Islet precursor cell (in vitro differentiated cells): ENCODE results near the gene ATP2B3.

ENCODE experiments used
- DNase-seq: peaks from one replicate; pipeline ENCODE4 v3.0.0-alpha.2; 2018

ATP2B3 gene

GRCh38 chrX:153576239-153576870 is 58.9 kb downstream of the ATP2B3 start:
- DNase-seq: no peak

DNA sequence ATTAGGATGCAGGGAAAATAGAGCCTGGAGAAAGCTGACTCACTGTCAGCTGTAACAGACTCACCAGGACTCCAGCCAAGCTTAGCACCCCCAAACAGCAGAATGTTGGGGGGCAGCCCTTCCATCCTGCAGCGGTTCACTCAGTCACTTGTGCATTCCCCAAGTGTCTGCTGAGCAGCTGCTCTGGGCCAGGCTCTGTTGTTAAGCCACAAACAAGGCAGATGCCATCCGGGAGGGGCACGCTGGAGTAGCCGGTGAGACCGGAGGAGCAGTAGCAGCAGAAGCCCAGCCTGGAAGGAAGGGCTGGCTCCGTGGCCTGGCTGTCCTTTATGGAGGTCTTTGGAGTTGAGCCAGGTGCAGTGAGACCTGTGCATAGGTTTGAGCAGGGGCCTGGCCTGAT is 59.5 kb downstream of the ATP2B3 start:
- no peak for DNase-seq

DNA sequence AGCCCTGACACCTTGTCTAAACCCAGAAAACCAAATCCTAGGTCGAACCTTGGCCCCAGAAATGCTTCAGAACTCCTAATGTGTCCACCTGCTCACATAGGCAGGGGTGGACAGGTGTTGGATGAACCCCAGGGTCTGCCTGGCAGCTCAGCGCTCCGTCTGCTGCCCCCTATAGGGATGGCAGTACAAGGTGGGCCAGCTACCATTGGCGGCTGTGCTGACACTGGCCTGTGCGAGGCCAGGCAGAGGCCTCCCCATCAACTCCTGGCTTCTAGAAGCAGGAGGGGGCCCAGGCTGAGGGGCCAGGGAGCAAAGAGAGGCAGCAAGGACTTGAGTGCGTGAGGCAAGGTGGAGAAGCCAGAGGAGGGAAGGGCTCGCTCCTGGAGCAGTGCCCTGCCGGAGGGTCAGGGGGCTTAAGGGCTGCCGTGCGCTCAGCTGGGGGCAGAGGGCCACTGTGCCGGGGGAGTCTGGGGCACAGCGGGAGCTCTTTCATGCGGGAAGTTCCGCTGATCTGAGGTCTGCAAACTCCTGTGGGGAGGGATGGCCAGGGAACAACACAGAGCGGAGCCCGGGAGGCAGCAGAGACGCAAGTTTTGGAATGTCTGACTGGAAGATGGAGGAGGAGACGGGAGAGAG is 60.9 kb downstream of the ATP2B3 start:
- no peak for DNase-seq

DNA sequence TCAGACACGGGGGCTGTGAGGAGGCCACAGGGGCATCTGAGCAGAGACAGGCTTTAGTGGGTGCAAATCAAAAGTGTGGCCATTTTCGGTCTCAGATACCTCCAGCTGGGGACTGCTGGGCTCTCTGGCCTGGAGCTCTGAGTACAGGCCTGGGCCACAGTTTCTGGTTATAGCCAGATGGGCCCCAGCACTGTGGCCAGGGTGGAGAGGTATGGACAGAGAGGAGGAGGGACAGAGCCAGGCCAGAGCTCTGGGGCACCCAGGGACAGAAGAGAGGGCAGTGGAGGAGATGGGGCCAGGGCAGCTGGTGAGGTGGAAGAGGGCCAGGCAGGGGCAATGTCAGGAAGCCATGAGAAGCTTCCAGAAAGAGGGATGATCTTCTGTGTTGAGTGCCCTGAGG is 61.4 kb downstream of the ATP2B3 start:
- DNase-seq: no peak

DNA sequence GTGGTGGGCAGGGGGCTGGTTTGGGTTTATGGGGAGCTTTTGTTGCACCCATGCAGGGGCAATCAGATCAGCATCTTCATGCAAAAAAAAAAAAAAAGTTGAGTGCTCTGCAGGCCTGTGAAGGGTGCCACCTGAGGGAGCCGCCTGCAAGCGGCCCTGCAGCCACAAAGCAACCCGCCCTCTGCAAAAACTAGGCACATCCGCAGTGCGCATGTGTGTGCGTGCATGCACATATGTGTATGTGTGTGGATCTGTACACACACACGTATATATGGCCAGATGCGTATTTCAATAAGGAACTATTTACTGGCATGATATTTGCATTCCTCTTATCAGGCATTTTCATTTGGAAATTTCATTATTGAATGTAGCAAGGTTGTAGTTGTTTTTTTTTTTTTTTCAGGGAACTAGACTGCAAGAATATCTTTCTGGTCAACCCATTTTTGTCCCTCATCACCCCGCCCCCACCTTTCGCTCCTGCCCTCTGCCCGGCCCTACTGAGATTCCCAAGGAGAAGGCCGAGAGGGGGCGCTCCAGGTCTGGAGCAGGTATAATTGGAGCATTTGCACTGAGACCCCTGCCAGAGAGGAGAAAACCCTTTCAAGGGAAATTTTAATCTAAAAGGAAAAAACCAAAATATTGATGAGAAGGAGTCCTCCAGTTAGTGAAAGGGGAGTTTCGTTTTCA is 63.4 kb downstream of the ATP2B3 start:
- no peak for DNase-seq

GRCh38 chrX:153582896-153583295 is 65.5 kb downstream of the ATP2B3 start:
- no peak for DNase-seq

- DNase-seq: no peak
Measured at GRCh38 chrX:153583433-153583832, 66.0 kb downstream of the ATP2B3 start.

DNA sequence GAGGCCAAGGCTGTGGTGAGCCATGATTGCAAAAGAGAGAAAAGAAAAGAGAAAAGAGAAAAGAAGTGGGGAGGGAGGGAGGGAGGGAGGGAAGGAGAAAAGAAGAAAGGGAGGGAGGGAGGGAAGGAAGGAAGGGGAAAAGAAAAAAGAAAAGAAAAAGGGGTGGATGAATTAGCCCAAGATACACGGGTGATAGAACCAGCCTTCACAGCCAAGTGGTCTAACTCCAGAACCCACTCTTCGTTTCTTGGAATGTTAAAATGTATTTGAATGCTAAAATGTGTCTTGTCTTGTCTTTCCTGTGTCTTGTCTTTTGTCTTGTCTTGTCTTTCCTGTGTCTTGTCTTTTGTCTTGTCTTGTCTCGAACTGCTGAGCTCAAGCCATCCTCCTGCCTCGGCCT is 68.4 kb downstream of the ATP2B3 start:
- DNase-seq: no peak

DNA sequence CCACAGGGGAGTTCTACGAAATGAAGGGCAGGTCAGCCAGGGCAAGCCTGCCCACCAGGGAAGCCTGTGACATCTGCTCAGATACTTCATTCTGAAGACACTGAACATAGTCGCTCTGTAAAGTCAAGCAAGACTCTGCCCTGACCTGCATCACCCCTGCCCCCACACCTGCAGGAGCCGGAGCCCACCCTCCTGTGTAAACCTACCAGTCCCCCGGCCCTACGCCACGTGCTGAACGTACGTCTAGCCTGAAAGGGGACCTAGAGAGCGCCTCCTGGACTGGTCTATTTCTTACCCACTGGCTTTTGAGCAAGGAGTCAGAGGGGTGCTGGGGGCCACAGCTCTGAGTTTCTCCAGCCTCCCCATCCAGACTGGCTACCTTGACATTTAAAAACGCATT is 69.9 kb downstream of the ATP2B3 start:
- no peak for DNase-seq

GRCh38 chrX:153588021-153588781 is 70.8 kb downstream of the ATP2B3 start:
- no peak for DNase-seq

DNA sequence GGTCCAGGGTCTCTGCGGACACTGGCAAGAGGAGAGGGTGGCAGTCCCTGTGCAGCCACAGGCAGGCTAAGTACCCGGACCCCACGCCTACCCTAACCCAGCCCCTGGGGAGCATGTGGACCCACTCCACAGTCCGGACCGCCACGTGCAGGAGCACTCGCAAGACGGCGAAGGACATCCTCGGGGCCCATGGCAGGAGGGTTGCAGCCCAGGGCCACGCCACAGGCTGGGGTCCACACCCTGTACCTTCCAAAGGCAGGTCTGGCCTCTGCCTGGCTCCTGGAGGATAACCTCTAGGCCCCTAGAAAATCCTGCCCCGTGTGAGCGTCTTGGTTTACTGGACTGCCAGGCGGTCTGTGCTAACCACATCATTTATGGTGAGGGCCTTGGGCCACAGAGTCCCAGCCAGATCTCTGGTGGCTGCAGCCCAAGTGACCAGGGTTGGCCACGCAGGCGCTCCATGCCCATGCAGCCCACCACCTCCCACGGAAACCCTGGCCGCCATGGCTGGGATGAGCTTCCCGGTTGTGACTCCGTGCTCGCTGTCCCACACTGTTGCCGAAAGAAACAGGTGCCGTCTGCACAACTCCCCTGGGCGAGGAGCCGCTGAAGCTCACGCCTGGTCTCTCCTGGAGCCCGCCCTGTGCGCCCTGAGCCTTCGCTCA is 71.5 kb downstream of the ATP2B3 start:
- no peak for DNase-seq

- no peak for DNase-seq
Measured at GRCh38 chrX:153590961-153591956, 73.8 kb downstream of the ATP2B3 start.

DNA sequence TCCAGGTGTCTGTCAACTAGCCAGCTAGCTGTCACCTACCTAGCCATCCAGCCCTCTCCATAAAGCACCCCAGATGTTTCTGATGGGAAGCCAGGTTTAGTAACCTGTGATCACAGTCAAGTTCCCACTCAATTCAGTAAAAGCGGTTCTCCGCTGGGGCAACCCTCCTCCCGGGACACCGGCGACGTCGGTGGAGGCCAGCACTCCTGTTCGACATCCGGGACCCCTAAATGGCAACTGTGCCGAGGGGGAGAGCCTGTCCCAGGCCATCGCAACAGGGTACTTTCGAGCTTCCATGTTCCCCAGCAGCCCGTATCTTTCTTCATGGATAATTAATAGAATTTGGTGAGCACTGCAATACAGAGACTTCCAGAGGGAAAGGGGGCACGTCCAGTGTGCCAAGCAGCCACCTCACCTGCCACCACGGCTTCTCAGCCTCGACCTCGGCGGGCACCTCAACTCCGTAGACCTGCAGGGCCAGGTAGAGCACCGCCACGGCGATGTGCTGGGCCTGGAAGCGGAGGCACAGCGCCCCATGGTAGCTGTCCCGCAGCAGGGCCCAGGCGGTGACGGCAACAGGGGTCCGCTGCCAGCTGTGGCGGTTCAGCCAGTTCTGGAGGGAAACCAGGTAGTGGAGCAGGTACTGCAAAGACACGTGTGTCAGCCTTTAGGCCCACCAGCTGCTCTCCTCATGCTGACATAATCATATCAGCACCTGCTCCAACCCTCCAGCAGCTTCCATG is 74.8 kb downstream of the ATP2B3 start:
- no peak for DNase-seq

- DNase-seq: no peak
Measured at GRCh38 chrX:153592966-153593688, 75.7 kb downstream of the ATP2B3 start.

DNA sequence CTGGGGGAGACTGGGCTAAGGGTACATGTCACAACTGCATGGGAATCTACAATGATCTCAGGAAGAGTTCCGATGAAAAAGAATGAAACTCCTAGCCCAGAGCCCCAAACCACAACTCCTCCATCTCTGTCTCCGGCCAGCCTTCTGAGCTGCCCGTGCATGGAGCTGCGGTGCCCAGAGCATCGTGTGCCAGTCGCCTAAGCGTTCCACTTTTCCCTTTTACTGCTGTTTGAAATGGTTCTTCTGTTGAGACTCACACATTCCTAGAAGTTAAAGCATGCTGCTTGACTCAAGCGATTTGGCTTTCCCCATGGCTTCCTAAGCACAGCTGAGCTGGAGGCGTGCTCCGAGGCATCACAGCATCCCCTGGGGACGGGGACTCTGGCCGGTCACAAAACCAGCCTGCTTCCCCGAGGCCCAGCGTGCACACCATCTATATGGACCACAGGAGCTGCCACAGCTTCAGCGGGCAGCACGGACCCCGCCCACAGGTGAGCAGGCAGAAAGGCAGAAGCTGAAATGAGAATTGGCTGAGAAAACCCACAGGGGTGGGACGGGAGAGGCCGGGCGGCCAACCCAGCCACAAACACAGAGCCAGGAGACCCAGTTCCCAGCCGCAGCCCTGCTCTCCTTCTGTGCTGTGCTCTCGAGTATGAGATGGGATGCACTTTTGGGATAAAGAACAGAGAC is 76.5 kb downstream of the ATP2B3 start:
- no peak for DNase-seq

DNA sequence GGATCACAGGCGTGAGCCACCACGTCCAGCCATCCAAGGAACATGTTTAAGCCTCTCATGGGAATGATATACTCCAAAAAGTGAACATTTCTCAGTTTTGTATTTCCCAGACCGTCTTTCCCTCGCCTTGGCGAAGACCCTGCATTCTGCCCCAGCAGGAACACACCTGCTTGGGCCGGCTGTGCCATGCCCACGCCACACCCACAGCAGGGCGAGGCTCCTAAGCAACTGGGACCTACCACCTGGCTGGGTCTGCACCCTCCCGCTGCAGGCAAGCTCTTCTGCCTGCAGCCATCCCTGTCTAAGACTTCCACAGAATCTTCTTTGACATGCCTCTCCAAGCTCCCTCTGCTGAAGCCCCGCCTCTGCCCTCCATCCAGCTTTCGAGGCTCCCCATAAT is 77.9 kb downstream of the ATP2B3 start:
- DNase-seq: no peak

DNA sequence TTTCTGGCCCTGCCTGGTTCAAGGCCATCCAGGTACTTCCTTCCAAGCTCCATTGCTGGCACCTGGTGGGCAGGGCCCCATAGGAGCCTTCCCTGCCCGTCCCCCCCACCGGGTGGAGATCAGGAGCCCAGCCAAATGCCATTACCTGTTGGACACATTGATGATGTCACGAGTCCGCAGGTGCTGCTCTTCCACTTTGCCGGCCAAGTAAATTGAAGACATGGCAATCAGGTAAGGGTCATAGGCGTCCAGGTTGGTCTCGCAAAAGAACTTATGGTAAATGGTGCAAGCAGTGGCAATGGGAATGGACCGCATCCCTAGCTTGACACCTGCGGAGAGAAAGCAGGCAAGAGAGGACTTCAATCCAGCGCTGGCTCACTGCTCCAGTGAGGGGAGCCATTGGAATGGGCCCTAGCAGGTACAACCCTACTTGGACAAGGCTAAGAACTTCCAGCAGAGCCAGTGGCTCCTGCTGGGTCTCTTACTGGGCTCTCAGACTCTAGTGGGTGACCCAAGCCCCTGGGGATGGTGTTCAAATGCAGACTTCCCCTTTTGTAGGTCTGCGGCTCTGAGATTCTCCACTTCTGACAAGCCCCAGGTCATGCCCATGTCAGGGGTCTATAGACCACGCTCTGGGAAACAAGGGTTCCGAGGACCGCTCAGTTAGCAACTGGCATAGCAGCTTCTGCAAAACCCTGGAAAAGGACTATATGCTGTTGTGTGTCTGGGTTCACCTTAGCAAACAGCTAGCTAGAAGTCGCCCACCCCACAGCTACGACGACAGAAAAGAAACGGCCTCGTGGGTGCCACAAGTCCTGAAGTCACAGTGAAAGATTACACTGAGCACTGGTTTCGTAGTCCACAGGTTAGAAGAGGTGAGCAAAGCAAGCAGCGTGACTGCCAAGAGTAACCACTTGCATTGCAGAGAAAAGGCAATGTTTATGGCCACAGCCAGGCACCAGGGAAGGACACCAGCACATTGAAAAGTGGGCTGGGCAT is 78.7 kb downstream of the ATP2B3 start:
- no peak for DNase-seq

DNA sequence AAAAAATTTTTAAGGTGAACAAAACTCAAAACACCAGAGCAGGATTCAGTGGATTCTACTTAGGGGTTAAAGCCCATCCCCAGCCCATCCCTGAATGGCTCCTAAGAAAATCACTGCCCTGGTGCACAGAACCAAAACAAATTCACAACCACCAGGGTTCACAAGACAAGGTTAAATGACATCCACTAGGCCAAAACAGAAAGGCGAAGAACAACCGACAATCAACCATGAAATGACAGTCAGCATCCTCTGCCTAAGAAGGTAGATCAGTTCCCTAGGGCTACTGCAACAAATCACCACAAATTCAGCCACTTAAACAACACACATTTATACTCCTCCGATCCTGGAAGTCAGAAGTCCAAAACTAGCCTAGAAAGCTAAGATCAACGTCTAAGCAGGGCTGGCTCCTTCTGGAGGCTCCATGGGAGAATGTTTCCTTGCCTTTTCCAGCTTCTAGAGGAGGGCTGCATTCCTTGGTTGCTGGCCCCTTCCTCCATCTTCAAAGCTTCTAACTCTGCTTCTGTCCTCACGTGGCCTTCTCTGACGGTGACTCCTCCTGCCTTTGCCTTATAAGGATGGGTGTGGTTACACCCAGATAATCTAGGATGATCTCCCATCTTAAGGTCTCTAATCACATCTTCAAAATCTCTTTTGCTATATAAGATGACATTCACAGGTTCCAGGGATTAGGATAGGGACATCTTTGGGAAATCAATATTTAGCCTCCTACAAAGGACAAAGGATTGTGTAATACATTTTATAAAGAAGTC is 79.7 kb downstream of the ATP2B3 start:
- DNase-seq: no peak
